PFSK-1 (cell line): ENCODE measurements around the gene SAE1.

Experiments used
- SIN3A ChIP-seq: IDR thresholded peaks from 2 replicates; pipeline ENCODE4 v1.6.1; 2012; ENCODE audit warnings: mild to moderate bottlenecking, low read length, moderate library complexity, borderline replicate concordance; ENCODE audit not compliant: insufficient read depth
- TF ChIP-seq, protein P1 (sequence below), 2 experiments: IDR thresholded peaks; 2 replicates each; pipeline versions ENCODE4 v1.6.1 to v1.8.0; 2011 to 2012; ENCODE audit warnings: low read depth in 2 of 2, low read length in 2 of 2, control low read depth in 1 of 2, inconsistent platforms in 1 of 2, mild to moderate bottlenecking in 1 of 2, moderate library complexity in 1 of 2; ENCODE audit not compliant: insufficient read depth in 1 of 2

DNA sequence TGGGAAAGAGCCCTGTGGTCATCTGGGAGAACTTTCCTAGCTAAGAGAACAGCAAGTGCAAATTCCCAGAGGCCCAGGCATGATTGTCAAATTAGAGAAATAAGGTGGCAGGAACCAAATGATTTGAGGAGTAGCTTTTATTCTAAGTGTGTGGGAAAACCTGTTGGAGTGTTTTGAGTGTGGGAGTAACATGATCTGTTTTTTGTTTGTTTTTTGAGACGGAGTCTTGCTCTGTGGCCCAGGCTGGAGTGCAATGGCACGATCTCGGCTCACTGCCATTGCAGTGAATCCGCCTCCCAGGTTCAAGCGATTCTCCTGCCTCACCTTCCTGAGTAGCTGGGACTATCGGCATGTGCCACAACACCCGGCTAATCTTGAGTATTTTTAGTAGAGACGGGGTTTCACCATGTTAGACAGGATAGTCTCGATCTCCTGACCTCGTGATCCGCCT is 2.4 kb downstream of the SAE1 start:
- TF ChIP-seq, protein P1, sequence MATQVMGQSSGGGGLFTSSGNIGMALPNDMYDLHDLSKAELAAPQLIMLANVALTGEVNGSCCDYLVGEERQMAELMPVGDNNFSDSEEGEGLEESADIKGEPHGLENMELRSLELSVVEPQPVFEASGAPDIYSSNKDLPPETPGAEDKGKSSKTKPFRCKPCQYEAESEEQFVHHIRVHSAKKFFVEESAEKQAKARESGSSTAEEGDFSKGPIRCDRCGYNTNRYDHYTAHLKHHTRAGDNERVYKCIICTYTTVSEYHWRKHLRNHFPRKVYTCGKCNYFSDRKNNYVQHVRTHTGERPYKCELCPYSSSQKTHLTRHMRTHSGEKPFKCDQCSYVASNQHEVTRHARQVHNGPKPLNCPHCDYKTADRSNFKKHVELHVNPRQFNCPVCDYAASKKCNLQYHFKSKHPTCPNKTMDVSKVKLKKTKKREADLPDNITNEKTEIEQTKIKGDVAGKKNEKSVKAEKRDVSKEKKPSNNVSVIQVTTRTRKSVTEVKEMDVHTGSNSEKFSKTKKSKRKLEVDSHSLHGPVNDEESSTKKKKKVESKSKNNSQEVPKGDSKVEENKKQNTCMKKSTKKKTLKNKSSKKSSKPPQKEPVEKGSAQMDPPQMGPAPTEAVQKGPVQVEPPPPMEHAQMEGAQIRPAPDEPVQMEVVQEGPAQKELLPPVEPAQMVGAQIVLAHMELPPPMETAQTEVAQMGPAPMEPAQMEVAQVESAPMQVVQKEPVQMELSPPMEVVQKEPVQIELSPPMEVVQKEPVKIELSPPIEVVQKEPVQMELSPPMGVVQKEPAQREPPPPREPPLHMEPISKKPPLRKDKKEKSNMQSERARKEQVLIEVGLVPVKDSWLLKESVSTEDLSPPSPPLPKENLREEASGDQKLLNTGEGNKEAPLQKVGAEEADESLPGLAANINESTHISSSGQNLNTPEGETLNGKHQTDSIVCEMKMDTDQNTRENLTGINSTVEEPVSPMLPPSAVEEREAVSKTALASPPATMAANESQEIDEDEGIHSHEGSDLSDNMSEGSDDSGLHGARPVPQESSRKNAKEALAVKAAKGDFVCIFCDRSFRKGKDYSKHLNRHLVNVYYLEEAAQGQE (IDR thresholded peaks at IDR 0.05; ENCODE audit: insufficient read depth in 1 of 2, low read depth in 2 of 2, low read length in 2 of 2): no peak
- TF ChIP-seq SIN3A: no peak
